GM19240 (cell line): ENCODE results near the gene NECTIN2.

Source experiments
- DNase-seq: peaks from one replicate; pipeline ENCODE4 v3.0.0; 2011; ENCODE audit warnings: low spot score; ENCODE audit not compliant: insufficient read length

NECTIN2 gene

GRCh38 chr19:44845612-44846454 is at the start of gene NECTIN2:
NECTIN2 (plus strand) TSS chr19:44846297; CDS start chr19:44846526, 229 bp downstream.
- DNase-seq = peak; percentile 82

- DNase-seq = no peak
These were observed 49.4 kb upstream of the NECTIN2 start for GRCh38 chr19:44796701-44797115.

GRCh38 chr19:44799627-44800346 is 46.3 kb upstream of the NECTIN2 start:
- DNase-seq = no peak

GRCh38 chr19:44800461-44800860 is 45.6 kb upstream of the NECTIN2 start:
- peak; percentile 95 for DNase-seq

GRCh38 chr19:44803442-44804428 is 42.4 kb upstream of the NECTIN2 start:
- no peak for DNase-seq

- no peak for DNase-seq
These were observed 39.8 kb upstream of the NECTIN2 start for GRCh38 chr19:44806291-44806690.

- no peak for DNase-seq
These were observed 38.9 kb upstream of the NECTIN2 start for GRCh38 chr19:44807162-44807561.

- DNase-seq = no peak
These were observed 38.2 kb upstream of the NECTIN2 start for GRCh38 chr19:44807652-44808462.

GRCh38 chr19:44808463-44809371 is 37.4 kb upstream of the NECTIN2 start, which contains the start of gene BCAM:
BCAM (plus strand) TSS chr19:44809103; CDS start chr19:44809125, 22 bp downstream.
- no peak for DNase-seq

- DNase-seq = no peak
These were observed 36.4 kb upstream of the NECTIN2 start for GRCh38 chr19:44809577-44810233.

GRCh38 chr19:44810234-44811121 is 35.6 kb upstream of the NECTIN2 start:
- no peak for DNase-seq

GRCh38 chr19:44811122-44811419 is 35.0 kb upstream of the NECTIN2 start:
- DNase-seq = no peak

GRCh38 chr19:44812142-44812718 is 33.9 kb upstream of the NECTIN2 start:
- DNase-seq = no peak

GRCh38 chr19:44813070-44813840 is 32.8 kb upstream of the NECTIN2 start:
- DNase-seq = no peak

GRCh38 chr19:44813841-44814470 is 32.1 kb upstream of the NECTIN2 start:
- DNase-seq = no peak

GRCh38 chr19:44814517-44814916 is 31.6 kb upstream of the NECTIN2 start:
- no peak for DNase-seq
